Prostate gland (tissue), 1 donor: ENCODE results near the gene CRAT.

Source experiments
- POLR2A ChIP-seq: fragments of 450-650 bp; IDR thresholded peaks from one replicate; pipeline ENCODE4 v1.6.1; 2016; ENCODE audit warnings: antibody characterized with exemption, mild to moderate bottlenecking
- POLR2AphosphoS5 ChIP-seq: sonication (generic); formaldehyde crosslinking; IDR thresholded peaks from one replicate; pipeline ENCODE4 v1.6.1; 2017; ENCODE audit warnings: antibody characterized with exemption

GRCh38 chr9:129070696-129071525 is 39.7 kb downstream of the CRAT start:
- TF ChIP-seq POLR2A, result no peak
- no peak for TF ChIP-seq POLR2AphosphoS5
